K562 (cell line): ENCODE data around the gene KCNK4. TPM values are rescaled to one million over a fixed set of nuclear protein-coding genes. Genes with fewer than 3 reads are reported as not detected.

Experiments used
- ADNP ChIP-seq: fragments of 200-800 bp; sonication (Bioruptor generic); IDR thresholded peaks from 2 replicates; pipeline ENCODE4 v1.6.1; 2016; ENCODE audit warnings: missing genetic modification characterization, missing compliant biosample characterization
- CREB3 ChIP-seq: fragments of 450-650 bp; conservative IDR thresholded peaks from 2 replicates; pipeline ENCODE4 v1.6.1; 2016; ENCODE audit warnings: missing genetic modification characterization, low read depth, mild to moderate bottlenecking, missing compliant biosample characterization, moderate library complexity
- E2F6 ChIP-seq, 2 experiments: IDR thresholded peaks; 2 replicates each; pipeline ENCODE4 v1.6.1; 2011; ENCODE audit warnings: borderline replicate concordance in 1 of 2, control low read depth in 1 of 2, low read depth in 1 of 2, low read length in 1 of 2, mild to moderate bottlenecking in 1 of 2, mixed read lengths in 1 of 2, moderate library complexity in 1 of 2; ENCODE audit not compliant: insufficient read depth in 1 of 2, insufficient read length in 1 of 2, poor library complexity in 1 of 2, severe bottlenecking in 1 of 2; ENCODE audit errors: extremely low read depth in 1 of 2
- ETV6 ChIP-seq, 3 experiments: fragments of 150-350 bp in 1 of 3; sonication (generic) in 1 of 3; formaldehyde crosslinking in 1 of 3; IDR thresholded peaks; 2 replicates each; pipeline versions ENCODE4 v1.6.1 to v1.8.0; 2014 to 2022; ENCODE audit warnings: borderline replicate concordance in 2 of 3, low read depth in 2 of 3, antibody characterized with exemption in 1 of 3, low read length in 1 of 3, mild to moderate bottlenecking in 1 of 3, missing genetic modification reagents in 1 of 3
- FOXK2 ChIP-seq, 2 experiments: fragments of 450-650 bp; IDR thresholded peaks in 1 of 2; conservative IDR thresholded peaks in 1 of 2; 2 replicates each; pipeline ENCODE4 v1.6.1; 2016; ENCODE audit warnings: low read depth in 2 of 2, mild to moderate bottlenecking in 1 of 2
- HDAC3 ChIP-seq: fragments of 450-650 bp; IDR thresholded peaks from 2 replicates; pipeline ENCODE4 v1.6.1; 2018; ENCODE audit warnings: borderline replicate concordance, mild to moderate bottlenecking, moderate library complexity; ENCODE audit not compliant: partially characterized antibody
- KAT7 ChIP-seq: sonication (generic); formaldehyde crosslinking; IDR thresholded peaks from 2 replicates; pipeline ENCODE4 v1.8.0; 2022; ENCODE audit warnings: missing genetic modification reagents, mild to moderate bottlenecking, borderline replicate concordance
- MNT ChIP-seq, 2 experiments: fragments of 450-650 bp; conservative IDR thresholded peaks; 2 replicates each; pipeline ENCODE4 v1.6.1; 2017; ENCODE audit warnings: mild to moderate bottlenecking in 2 of 2, moderate library complexity in 2 of 2
- OTX1 ChIP-seq: fragments of 450-650 bp; formaldehyde crosslinking; IDR thresholded peaks from 2 replicates; pipeline ENCODE4 v1.4.0; 2022; ENCODE audit warnings: mild to moderate bottlenecking
- SMARCC2 ChIP-seq: fragments of 450-650 bp; IDR thresholded peaks from 2 replicates; pipeline ENCODE4 v1.6.1; 2017; ENCODE audit warnings: antibody characterized with exemption, moderate library complexity, mild to moderate bottlenecking, low read depth
- THRB ChIP-seq: fragments of 450-650 bp; formaldehyde crosslinking; conservative IDR thresholded peaks from 2 replicates; pipeline ENCODE4 v1.4.0; 2022; ENCODE audit warnings: mild to moderate bottlenecking, missing genetic modification characterization
- ZBTB11 ChIP-seq, 3 experiments: fragments of 200-800 bp in 1 of 3; fragments of 250-450 bp in 1 of 3; fragments of 450-650 bp in 1 of 3; sonication (Bioruptor Pico) in 1 of 3; sonication (Bioruptor generic) in 1 of 3; formaldehyde crosslinking in 1 of 3; IDR thresholded peaks; 2 replicates each; pipeline versions ENCODE4 v1.6.1 to v1.8.0; 2016 to 2022; ENCODE audit warnings: mild to moderate bottlenecking in 2 of 3, missing genetic modification characterization in 2 of 3, missing compliant biosample characterization in 1 of 3, moderate library complexity in 1 of 3
- ZFP36 ChIP-seq: fragments of 150-350 bp; IDR thresholded peaks from 2 replicates; pipeline ENCODE4 v1.6.1; 2018; ENCODE audit warnings: low read length, low read depth; ENCODE audit not compliant: partially characterized antibody
- ZNF263 ChIP-seq: sonication (generic); formaldehyde crosslinking; IDR thresholded peaks from 2 replicates; pipeline ENCODE4 v1.8.0; 2022; ENCODE audit warnings: mild to moderate bottlenecking, missing genetic modification reagents, borderline replicate concordance
- polyA plus RNA-seq, 8 experiments: library from polyadenylated mRNA; depleted of rRNA in 4 of 8; stranded (reverse) in 5 of 8; unstranded in 3 of 8; fragments of >200 nt; fragmentation: Nextera tagmentation in 2 of 8; fragmentation: Illumina TruSeq in 1 of 8; extraction: Ambion mirVana in 2 of 8; extraction: Trizol in 1 of 8; gene quantifications; 2 replicates each; pipeline versions ENCODE4 v1.2.1 to v1.2.3, GENCODE V29; 2011 to 2014; ENCODE audit warnings: inconsistent platforms in 1 of 8, missing spikeins in 1 of 8
- total RNA-seq, 7 experiments: library from RNA; depleted of rRNA in 6 of 7; stranded (reverse); fragments of >200 nt in 6 of 7; fragmentation: Illumina TruSeq in 2 of 7; extraction: Trizol in 2 of 7; gene quantifications; 2 replicates each; pipeline versions ENCODE4 v1.2.1 to v1.2.3, GENCODE V29; 2011 to 2021; ENCODE audit warnings: low replicate concordance in 1 of 7

The KCNK4 gene
- total and polyA plus RNA-seq, 9 of the 15 experiments (the other 6 are each of a cell fraction or from before 2014, with no cell fraction given) = not detected

- TF ChIP-seq CREB3 (tag) (0 out of 2 replicates have a peak, but pooled peaks have one; percentile 57), OTX1 (no peak), MNT (conservative IDR thresholded peaks at IDR 0.05) (peak; percentile 75 to 90), KAT7 (CRISPR knock-in tag) (no peak), SMARCC2 (peak; percentile 98), FOXK2 (conservative IDR thresholded peaks at IDR 0.05 in 1 of 2, IDR thresholded peaks at IDR 0.05 in 1 of 2; ENCODE audit: low read depth in 2 of 2) (peak; percentile 66 to 79), ZNF263 (peak; percentile 84), ZFP36 (no peak), ADNP (tag) (peak; percentile 93), HDAC3 (peak; percentile 96), ZBTB11 (CRISPR knock-in tag; IDR thresholded peaks at IDR 0.05) (peak in 1 of 3 experiments; percentile 83; a peak in 2 of 6 replicates), THRB (peak; percentile 83), E2F6 (IDR thresholded peaks at IDR 0.05; ENCODE audit: borderline replicate concordance in 1 of 2, extremely low read depth in 1 of 2, insufficient read depth in 1 of 2, insufficient read length in 1 of 2, low read depth in 1 of 2, low read length in 1 of 2, poor library complexity in 1 of 2, severe bottlenecking in 1 of 2) (peak; percentile 45 to 62), ETV6 (IDR thresholded peaks at IDR 0.05; ENCODE audit: borderline replicate concordance in 1 of 2, low read depth in 2 of 2, low read length in 1 of 2) (peak in 1 of 2 experiments; percentile 61; a peak in 1 of 4 replicates), ETV6 (CRISPR knock-in tag; IDR thresholded peaks at IDR 0.05; ENCODE audit: borderline replicate concordance) (no peak)
Measured at GRCh38 chr11:64334764-64335735, 43.9 kb downstream of the KCNK4 start (continued).
